ENCODE results near the gene TTC23.

Gene TTC23

DNA sequence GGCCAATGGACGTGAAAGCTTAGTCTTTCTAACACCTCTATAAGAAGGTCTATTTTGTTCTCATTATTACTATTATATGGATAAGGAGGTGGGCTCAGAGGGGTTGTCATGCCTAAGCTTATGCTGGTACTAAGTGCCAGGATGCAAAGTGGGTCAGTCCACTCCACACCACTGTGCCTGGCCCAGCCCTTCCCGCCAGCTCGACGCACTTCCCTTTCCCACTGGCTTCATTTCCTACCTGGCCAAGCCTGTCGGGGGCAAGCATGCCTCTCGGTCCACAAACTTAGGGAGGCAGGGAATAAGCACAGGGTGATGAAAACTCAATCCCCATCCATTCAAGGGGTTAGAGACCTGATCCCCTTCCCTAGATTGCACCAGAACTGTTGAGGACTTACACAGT, 150.4 kb downstream of the TTC23 start:
- Histone ChIP-seq H4K20me1 (ENCODE audit: insufficient read depth, low read length) (no peaks in the 10 kb centered on the region), H3K9me2 (replicated peaks; ENCODE audit: insufficient read depth, low read length) (no peaks in the 10 kb centered on the region), H3K36me3 (replicated peaks; ENCODE audit: insufficient read depth, low read length) (no peaks in the 10 kb centered on the region), H3K9ac (ENCODE audit: low read length) (no peak overlapping the region), H3K27ac (ENCODE audit: low read length) (no peak overlapping the region), H3K27me3 (replicated peaks; ENCODE audit: insufficient read depth, low read length) (peaks cover 7% of the 10 kb centered on the region; the same call in 1 of the 2 replicates), H2AFZ (ENCODE audit: low read length) (no peak overlapping the region), H3F3A (ENCODE audit: insufficient read depth, low read length) (no peaks in the 10 kb centered on the region), H3K4me2 (ENCODE audit: low read depth, low read length) (no peak overlapping the region), H3K9me3 (replicated peaks; ENCODE audit: insufficient read depth, low read length) (no peaks in the 10 kb centered on the region), H3K79me2 (ENCODE audit: low read length) (no peaks in the 10 kb centered on the region), H3K4me1 (ENCODE audit: low read length) (0 out of 2 replicates have a peak, but pooled peaks cover 6% of the 10 kb centered on the region), H3K4me3 (ENCODE audit: low read length) (no peak overlapping the region)
- no peak for DNase-seq
- TF ChIP-seq EZH2 (optimal IDR thresholded peaks at IDR 0.05; ENCODE audit: low read depth, low read length) (no peak), EZH2phosphoT487 (IDR thresholded peaks at IDR 0.05; ENCODE audit: low read length) (no peak)
- TF ChIP-seq, protein P1, sequence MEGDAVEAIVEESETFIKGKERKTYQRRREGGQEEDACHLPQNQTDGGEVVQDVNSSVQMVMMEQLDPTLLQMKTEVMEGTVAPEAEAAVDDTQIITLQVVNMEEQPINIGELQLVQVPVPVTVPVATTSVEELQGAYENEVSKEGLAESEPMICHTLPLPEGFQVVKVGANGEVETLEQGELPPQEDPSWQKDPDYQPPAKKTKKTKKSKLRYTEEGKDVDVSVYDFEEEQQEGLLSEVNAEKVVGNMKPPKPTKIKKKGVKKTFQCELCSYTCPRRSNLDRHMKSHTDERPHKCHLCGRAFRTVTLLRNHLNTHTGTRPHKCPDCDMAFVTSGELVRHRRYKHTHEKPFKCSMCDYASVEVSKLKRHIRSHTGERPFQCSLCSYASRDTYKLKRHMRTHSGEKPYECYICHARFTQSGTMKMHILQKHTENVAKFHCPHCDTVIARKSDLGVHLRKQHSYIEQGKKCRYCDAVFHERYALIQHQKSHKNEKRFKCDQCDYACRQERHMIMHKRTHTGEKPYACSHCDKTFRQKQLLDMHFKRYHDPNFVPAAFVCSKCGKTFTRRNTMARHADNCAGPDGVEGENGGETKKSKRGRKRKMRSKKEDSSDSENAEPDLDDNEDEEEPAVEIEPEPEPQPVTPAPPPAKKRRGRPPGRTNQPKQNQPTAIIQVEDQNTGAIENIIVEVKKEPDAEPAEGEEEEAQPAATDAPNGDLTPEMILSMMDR (IDR thresholded peaks at IDR 0.05; ENCODE audit: low read length), result no peak

DNA sequence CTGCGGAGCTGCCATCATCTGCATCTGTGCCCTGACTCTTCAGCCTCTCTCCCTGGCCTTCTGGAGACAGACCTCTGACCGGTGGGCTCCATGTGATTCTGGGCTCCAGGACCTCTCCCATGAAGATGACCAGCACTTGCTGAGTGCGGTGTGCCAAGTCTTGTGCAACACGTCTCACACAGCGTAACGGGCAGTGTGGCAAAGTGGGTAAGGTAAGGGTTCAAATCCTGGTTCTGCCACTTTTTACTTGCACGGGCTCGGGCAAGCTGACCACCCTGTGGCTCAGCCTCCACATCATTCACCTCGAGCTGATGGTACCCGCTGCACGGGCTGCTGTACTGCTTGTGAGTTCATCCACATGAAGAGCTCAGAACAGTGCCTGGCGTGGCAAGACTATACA, 151.0 kb downstream of the TTC23 start:
- Histone ChIP-seq H4K20me1 (ENCODE audit: insufficient read depth, low read length) (no peaks in the 10 kb centered on the region), H3K36me3 (replicated peaks; ENCODE audit: insufficient read depth, low read length) (no peaks in the 10 kb centered on the region), H3K9ac (ENCODE audit: low read length) (no peak overlapping the region), H3F3A (ENCODE audit: insufficient read depth, low read length) (no peaks in the 10 kb centered on the region), H2AFZ (ENCODE audit: low read length) (no peak overlapping the region), H3K9me2 (replicated peaks; ENCODE audit: insufficient read depth, low read length) (no peaks in the 10 kb centered on the region), H3K9me3 (replicated peaks; ENCODE audit: insufficient read depth, low read length) (no peaks in the 10 kb centered on the region), H3K79me2 (ENCODE audit: low read length) (no peaks in the 10 kb centered on the region), H3K4me1 (ENCODE audit: low read length) (0 out of 2 replicates have a peak, but pooled peaks cover 6% of the 10 kb centered on the region), H3K4me2 (ENCODE audit: low read depth, low read length) (no peak overlapping the region), H3K27ac (ENCODE audit: low read length) (no peak overlapping the region), H3K4me3 (ENCODE audit: low read length) (no peak overlapping the region), H3K27me3 (replicated peaks; ENCODE audit: insufficient read depth, low read length) (peaks cover 7% of the 10 kb centered on the region; the same call in 1 of the 2 replicates)
- DNase-seq, result no peak
- TF ChIP-seq EZH2 (optimal IDR thresholded peaks at IDR 0.05; ENCODE audit: low read depth, low read length) (no peak), EZH2phosphoT487 (IDR thresholded peaks at IDR 0.05; ENCODE audit: low read length) (no peak)
- TF ChIP-seq, protein P1 (IDR thresholded peaks at IDR 0.05; ENCODE audit: low read length), result no peak

DNA sequence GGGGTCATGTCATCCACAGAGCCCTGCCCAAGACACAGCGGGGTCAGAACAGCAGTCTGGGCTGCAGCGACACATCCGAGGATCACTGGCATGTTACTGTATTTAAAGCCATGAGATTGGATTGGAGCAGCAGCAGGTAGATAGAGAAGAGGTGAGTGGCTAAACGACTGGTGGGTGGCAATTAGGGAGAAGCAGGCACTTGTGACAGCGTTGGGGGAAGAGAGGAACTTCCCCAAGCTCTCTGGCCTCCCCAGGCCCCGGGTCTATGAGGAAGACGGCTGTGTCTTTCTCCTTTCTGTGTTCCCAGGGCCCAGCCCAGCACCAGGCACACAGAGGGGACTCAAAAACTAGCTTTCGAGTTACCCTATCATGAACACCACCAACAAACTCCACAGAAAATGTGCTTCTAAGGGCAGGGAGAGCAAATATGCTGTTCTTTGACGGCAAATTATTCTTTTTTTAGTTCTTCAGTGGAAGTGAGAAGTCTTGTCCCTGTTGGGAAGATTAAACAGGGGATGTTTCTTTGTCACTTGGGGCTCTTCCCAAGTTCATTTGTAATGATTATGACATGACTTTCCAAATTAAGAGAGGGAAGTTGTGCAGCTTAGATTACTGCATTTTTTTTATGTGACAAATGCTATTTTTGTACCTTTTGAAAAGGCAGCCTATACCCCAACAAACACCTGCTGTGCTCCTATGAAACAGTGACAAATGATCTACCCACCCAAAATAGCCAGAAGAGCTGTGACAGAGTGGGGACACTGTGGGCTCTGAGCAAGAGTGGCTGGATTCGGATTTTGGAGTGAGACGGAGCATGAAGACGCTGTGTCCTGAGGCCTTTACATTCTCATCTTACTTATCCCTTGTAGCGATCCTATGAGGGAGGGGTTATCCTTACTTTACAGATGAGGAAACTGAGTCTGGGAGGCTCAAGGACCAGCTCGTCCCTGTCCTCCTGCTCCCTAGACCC, 151.7 kb downstream of the TTC23 start:
- Histone ChIP-seq H3K4me3 (ENCODE audit: low read length) (no peak overlapping the region), H3K27ac (ENCODE audit: low read length) (no peak overlapping the region), H3K9me2 (replicated peaks; ENCODE audit: insufficient read depth, low read length) (no peaks in the 10 kb centered on the region), H2AFZ (ENCODE audit: low read length) (no peak overlapping the region), H3K36me3 (replicated peaks; ENCODE audit: insufficient read depth, low read length) (no peaks in the 10 kb centered on the region), H3K4me1 (ENCODE audit: low read length) (0 out of 2 replicates have a peak, but pooled peaks cover 6% of the 10 kb centered on the region), H3K4me2 (ENCODE audit: low read depth, low read length) (no peak overlapping the region), H3F3A (ENCODE audit: insufficient read depth, low read length) (no peaks in the 10 kb centered on the region), H3K9me3 (replicated peaks; ENCODE audit: insufficient read depth, low read length) (no peaks in the 10 kb centered on the region), H3K9ac (ENCODE audit: low read length) (no peak overlapping the region), H4K20me1 (ENCODE audit: insufficient read depth, low read length) (no peaks in the 10 kb centered on the region), H3K79me2 (ENCODE audit: low read length) (no peaks in the 10 kb centered on the region), H3K27me3 (replicated peaks; ENCODE audit: insufficient read depth, low read length) (peaks cover 7% of the 10 kb centered on the region; the same call in 1 of the 2 replicates)
- TF ChIP-seq EZH2 (optimal IDR thresholded peaks at IDR 0.05; ENCODE audit: low read depth, low read length) (no peak), EZH2phosphoT487 (IDR thresholded peaks at IDR 0.05; ENCODE audit: low read length) (no peak)
- TF ChIP-seq, protein P1 (IDR thresholded peaks at IDR 0.05; ENCODE audit: low read length), result no peak
- DNase-seq, result no peak

Measured in MM.1S (cell line).